Measurements from ENCODE around the gene VEGFB. TPM values are rescaled to one million over a fixed set of nuclear protein-coding genes. Genes with fewer than 3 reads are reported as not detected.

Gene VEGFB
- total RNA-seq, 1 experiment from 2014 or later: 47.5 TPM

DNA sequence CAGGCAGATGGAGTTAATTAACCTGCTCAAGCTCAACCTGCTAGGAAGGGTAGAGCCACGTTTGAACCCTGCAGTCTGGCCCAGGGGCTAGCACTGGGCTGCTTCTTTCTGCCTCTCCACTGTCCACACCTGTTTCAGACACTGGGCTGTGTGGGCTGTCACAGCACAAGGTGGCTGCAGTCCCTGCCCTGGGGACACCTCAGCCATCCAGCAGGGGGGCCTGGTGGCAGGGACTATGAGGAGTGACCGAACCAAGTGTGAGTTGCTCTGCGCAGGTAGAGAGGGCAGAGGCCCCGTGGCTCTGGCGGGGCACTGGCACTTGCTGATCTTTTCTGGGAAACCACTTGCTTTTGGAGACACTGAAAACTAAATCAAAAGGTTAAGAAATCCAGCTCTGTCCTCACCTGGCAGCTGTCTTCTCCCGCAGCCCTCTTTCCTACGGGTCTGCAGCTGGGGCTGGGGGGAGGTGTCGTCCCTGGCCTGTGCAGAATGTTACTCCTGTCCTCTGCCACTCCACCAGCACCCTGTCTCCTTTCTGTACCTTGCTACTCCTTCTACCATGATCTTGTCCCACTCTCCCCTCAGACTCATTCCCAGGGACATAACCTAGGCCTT is 44.3 kb downstream of the VEGFB start:
- POLR2A ChIA-PET: interaction anchor here (0.8 kb wide), 1 partner anchor 24 kb away, joined by 3 read pairs; no protein-coding TSS in a partner anchor
- CTCF ChIA-PET: interaction anchor here (1.6 kb wide), 1 partner anchor 22 kb away, joined by 4 read pairs; no protein-coding TSS in a partner anchor
- Histone ChIP-seq H3K9me2 (ENCODE audit: insufficient read depth) (no peaks in the 10 kb centered on the region), H3K9ac (ENCODE audit: low read length) (no peak overlapping the region), H3K36me3 (ENCODE audit: control insufficient read depth in 1 of 2, insufficient read depth in 2 of 2, low read length in 2 of 2) (no peaks in the 10 kb centered on the region; a peak in 1 of 4 replicates), H3K4me1 (ENCODE audit: control insufficient read depth in 1 of 2, insufficient read depth in 2 of 2, low read length in 2 of 2) (peaks cover 5% of the 10 kb centered on the region in 2 experiments; a peak in 2 of 4 replicates), H3K4me3 (replicated peaks in 1 of 2; ENCODE audit: low read depth in 1 of 2, low read length in 2 of 2) (no peak overlapping the region), H3K4me2 (ENCODE audit: low read length) (no peak overlapping the region), H2AFZ (ENCODE audit: low read depth, low read length, poor library complexity, severe bottlenecking) (no peak overlapping the region), H3K79me2 (ENCODE audit: insufficient read depth, low read length) (no peaks in the 10 kb centered on the region), H3K27me3 (ENCODE audit: insufficient read depth, low read length) (no peaks in the 10 kb centered on the region), H3K9me3 (ENCODE audit: control insufficient read depth in 1 of 2, insufficient read depth in 1 of 2, low read depth in 1 of 2, low read length in 2 of 2) (no peaks in the 10 kb centered on the region), H3K27ac (ENCODE audit: low read depth, low read length) (no peak overlapping the region), H4K20me1 (ENCODE audit: insufficient read depth) (no peaks in the 10 kb centered on the region)
- TF ChIP-seq POLR2AphosphoS5 (IDR thresholded peaks at IDR 0.05; ENCODE audit: low read depth, low read length) (no peak), SRF (IDR thresholded peaks at IDR 0.05; ENCODE audit: low read depth) (no peak), ZNF274 (IDR thresholded peaks at IDR 0.05; ENCODE audit: low read depth, low read length) (no peak), CBX3 (IDR thresholded peaks at IDR 0.05; ENCODE audit: low read depth) (no peak), SIN3A (IDR thresholded peaks at IDR 0.05; ENCODE audit: low read depth) (no peak), FOSL1 (IDR thresholded peaks at IDR 0.05; ENCODE audit: low read depth) (no peak)
- TF ChIP-seq, protein P1, sequence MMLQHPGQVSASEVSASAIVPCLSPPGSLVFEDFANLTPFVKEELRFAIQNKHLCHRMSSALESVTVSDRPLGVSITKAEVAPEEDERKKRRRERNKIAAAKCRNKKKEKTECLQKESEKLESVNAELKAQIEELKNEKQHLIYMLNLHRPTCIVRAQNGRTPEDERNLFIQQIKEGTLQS (IDR thresholded peaks at IDR 0.05): no peak
- TF ChIP-seq, protein P2, sequence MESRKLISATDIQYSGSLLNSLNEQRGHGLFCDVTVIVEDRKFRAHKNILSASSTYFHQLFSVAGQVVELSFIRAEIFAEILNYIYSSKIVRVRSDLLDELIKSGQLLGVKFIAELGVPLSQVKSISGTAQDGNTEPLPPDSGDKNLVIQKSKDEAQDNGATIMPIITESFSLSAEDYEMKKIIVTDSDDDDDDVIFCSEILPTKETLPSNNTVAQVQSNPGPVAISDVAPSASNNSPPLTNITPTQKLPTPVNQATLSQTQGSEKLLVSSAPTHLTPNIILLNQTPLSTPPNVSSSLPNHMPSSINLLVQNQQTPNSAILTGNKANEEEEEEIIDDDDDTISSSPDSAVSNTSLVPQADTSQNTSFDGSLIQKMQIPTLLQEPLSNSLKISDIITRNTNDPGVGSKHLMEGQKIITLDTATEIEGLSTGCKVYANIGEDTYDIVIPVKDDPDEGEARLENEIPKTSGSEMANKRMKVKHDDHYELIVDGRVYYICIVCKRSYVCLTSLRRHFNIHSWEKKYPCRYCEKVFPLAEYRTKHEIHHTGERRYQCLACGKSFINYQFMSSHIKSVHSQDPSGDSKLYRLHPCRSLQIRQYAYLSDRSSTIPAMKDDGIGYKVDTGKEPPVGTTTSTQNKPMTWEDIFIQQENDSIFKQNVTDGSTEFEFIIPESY (IDR thresholded peaks at IDR 0.05; ENCODE audit: extremely low read depth, insufficient replicate concordance, low read length): no peak
- TF ChIP-seq, protein P3, sequence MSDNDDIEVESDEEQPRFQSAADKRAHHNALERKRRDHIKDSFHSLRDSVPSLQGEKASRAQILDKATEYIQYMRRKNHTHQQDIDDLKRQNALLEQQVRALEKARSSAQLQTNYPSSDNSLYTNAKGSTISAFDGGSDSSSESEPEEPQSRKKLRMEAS (IDR thresholded peaks at IDR 0.05): no peak
- TF ChIP-seq, protein P4, sequence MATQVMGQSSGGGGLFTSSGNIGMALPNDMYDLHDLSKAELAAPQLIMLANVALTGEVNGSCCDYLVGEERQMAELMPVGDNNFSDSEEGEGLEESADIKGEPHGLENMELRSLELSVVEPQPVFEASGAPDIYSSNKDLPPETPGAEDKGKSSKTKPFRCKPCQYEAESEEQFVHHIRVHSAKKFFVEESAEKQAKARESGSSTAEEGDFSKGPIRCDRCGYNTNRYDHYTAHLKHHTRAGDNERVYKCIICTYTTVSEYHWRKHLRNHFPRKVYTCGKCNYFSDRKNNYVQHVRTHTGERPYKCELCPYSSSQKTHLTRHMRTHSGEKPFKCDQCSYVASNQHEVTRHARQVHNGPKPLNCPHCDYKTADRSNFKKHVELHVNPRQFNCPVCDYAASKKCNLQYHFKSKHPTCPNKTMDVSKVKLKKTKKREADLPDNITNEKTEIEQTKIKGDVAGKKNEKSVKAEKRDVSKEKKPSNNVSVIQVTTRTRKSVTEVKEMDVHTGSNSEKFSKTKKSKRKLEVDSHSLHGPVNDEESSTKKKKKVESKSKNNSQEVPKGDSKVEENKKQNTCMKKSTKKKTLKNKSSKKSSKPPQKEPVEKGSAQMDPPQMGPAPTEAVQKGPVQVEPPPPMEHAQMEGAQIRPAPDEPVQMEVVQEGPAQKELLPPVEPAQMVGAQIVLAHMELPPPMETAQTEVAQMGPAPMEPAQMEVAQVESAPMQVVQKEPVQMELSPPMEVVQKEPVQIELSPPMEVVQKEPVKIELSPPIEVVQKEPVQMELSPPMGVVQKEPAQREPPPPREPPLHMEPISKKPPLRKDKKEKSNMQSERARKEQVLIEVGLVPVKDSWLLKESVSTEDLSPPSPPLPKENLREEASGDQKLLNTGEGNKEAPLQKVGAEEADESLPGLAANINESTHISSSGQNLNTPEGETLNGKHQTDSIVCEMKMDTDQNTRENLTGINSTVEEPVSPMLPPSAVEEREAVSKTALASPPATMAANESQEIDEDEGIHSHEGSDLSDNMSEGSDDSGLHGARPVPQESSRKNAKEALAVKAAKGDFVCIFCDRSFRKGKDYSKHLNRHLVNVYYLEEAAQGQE (IDR thresholded peaks at IDR 0.05; ENCODE audit: low read depth): no peak
- no peak for DNase-seq (ENCODE audit: low read depth, low spot score)
- intact Hi-C loops (cut with micrococcal nuclease): no loop called here
- BruUV-seq (replicated peaks): no TSS peak
- no peak for ATAC-seq
- RAD21 ChIA-PET (ENCODE audit: low non-redundant PET in 1 of 2, low total read pairs in 2 of 2, uncharacterized antibody in 2 of 2, unreplicated experiment in 2 of 2): no interaction called here
